ENCODE data around the gene IL1R2. TPM values are rescaled to one million over a fixed set of nuclear protein-coding genes. Genes with fewer than 3 reads are reported as not detected.

IL1R2 gene
- total RNA-seq, 1 experiment from 2014 or later = 10.1 TPM

DNA sequence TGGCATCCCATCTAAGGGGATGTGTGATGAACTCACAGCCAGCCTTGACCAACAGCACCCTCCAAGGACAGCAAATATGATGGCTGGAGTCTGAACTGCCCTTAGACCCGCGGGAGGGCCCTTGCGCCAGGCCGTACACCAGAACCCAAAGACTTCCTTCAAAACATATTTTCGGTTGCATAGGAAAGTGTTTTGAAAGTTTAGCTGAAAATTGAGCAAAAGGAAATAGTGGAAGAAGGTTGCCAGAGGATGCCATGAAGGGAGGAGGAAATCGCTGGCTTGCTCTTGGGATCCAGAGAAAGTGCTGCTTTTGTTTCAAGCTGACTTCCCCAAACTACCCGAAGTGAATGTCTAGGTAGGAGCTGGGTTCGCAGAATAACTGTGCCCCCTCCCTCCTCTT is 61.3 kb downstream of the IL1R2 start:
- ChIA-PET CTCF (no interaction called here), POLR2A (no interaction called here)
- Mint-ChIP-seq H3K27me3 (ENCODE audit: insufficient read depth, unreplicated experiment) (no peaks in the 10 kb centered on the region), H3K36me3 (ENCODE audit: insufficient read depth, unreplicated experiment) (no peaks in the 10 kb centered on the region), H3K9me3 (ENCODE audit: unreplicated experiment) (no peaks in the 10 kb centered on the region), H3K27ac (ENCODE audit: unreplicated experiment) (no peak overlapping the region), H3K4me3 (ENCODE audit: unreplicated experiment) (no peak overlapping the region), H3K4me1 (ENCODE audit: low read depth, unreplicated experiment) (peaks cover 8% of the 10 kb centered on the region)
- H3K36me3 ChIP-seq (ENCODE audit: control insufficient read depth, insufficient read depth, low read length) = no peaks in the 10 kb centered on the region
- no peaks in the 10 kb centered on the region for H3K9me3 ChIP-seq
- H3K27me3 ChIP-seq (replicated peaks; ENCODE audit: control insufficient read depth, insufficient read depth, low read length) = no peaks in the 10 kb centered on the region
- no TSS peak for BruUV-seq (replicated peaks)
- H3K4me3 ChIP-seq (ENCODE audit: low read depth, low read length) = no peak overlapping the region
- no peak for DNase-seq
- intact Hi-C loops (cut with micrococcal nuclease; ENCODE audit: unreplicated experiment) = no loop called here
- peaks cover 3% of the 10 kb centered on the region; the same call in 1 of the 2 replicates for H3K4me1 ChIP-seq
- TF ChIP-seq, protein P1, sequence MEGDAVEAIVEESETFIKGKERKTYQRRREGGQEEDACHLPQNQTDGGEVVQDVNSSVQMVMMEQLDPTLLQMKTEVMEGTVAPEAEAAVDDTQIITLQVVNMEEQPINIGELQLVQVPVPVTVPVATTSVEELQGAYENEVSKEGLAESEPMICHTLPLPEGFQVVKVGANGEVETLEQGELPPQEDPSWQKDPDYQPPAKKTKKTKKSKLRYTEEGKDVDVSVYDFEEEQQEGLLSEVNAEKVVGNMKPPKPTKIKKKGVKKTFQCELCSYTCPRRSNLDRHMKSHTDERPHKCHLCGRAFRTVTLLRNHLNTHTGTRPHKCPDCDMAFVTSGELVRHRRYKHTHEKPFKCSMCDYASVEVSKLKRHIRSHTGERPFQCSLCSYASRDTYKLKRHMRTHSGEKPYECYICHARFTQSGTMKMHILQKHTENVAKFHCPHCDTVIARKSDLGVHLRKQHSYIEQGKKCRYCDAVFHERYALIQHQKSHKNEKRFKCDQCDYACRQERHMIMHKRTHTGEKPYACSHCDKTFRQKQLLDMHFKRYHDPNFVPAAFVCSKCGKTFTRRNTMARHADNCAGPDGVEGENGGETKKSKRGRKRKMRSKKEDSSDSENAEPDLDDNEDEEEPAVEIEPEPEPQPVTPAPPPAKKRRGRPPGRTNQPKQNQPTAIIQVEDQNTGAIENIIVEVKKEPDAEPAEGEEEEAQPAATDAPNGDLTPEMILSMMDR (IDR thresholded peaks at IDR 0.05; ENCODE audit: insufficient read depth in 1 of 2, low read depth in 1 of 2, low read length in 1 of 2, severe bottlenecking in 1 of 2, unreplicated experiment in 1 of 2) = no peak

DNA sequence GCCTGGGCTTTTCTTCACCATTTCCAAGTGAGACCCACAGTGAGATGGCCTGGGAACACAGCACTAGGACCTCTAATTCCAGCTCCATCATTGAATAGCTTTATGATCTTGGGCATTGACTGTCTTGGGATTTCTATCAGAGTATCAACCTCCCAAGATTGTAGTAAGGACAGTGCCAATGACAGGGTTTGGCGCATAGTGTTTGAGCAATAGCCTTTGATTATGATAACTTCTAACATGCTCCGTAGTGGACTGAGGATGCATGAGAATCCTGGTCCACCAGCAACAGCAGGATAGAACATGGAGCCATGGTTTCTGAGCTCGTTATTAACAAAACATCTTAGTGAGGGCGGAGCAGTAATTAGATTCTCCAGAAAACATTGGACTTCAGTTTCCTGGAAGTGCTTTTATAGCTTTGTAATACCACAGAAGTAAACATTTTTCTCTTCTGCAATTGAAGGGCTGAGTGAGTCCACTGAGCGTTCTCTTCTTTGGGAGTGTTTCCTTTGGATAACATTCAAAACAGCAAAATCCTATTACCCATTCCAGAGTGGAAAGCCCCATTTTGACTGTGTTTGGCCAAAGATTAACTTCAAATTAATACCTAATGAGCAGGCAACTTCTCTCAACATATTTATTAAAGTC is 63.7 kb downstream of the IL1R2 start:
- Histone ChIP-seq H3K9me3 (no peaks in the 10 kb centered on the region), H3K36me3 (ENCODE audit: control insufficient read depth, insufficient read depth, low read length) (no peaks in the 10 kb centered on the region), H3K4me3 (ENCODE audit: low read depth, low read length) (no peak overlapping the region), H3K4me1 (peaks cover 5% of the 10 kb centered on the region; the same call in 1 of the 2 replicates), H3K27me3 (replicated peaks; ENCODE audit: control insufficient read depth, insufficient read depth, low read length) (no peaks in the 10 kb centered on the region)
- no peak overlapping the region for H3K4me3 Mint-ChIP-seq (ENCODE audit: unreplicated experiment)
- POLR2A ChIA-PET = no interaction called here
- peaks cover 10% of the 10 kb centered on the region for H3K4me1 Mint-ChIP-seq (ENCODE audit: low read depth, unreplicated experiment)
- BruUV-seq (replicated peaks) = no TSS peak
- TF ChIP-seq, protein P1 (IDR thresholded peaks at IDR 0.05; ENCODE audit: insufficient read depth in 1 of 2, low read depth in 1 of 2, low read length in 1 of 2, severe bottlenecking in 1 of 2, unreplicated experiment in 1 of 2) = no peak
- intact Hi-C loops (cut with micrococcal nuclease; ENCODE audit: unreplicated experiment) = no loop called here
- CTCF ChIA-PET = no interaction called here
- H3K9me3 Mint-ChIP-seq (ENCODE audit: unreplicated experiment) = no peaks in the 10 kb centered on the region
- no peaks in the 10 kb centered on the region for H3K27me3 Mint-ChIP-seq (ENCODE audit: insufficient read depth, unreplicated experiment)
- H3K27ac Mint-ChIP-seq (ENCODE audit: unreplicated experiment) = no peak overlapping the region
- no peak for DNase-seq
- no peaks in the 10 kb centered on the region for H3K36me3 Mint-ChIP-seq (ENCODE audit: insufficient read depth, unreplicated experiment)

DNA sequence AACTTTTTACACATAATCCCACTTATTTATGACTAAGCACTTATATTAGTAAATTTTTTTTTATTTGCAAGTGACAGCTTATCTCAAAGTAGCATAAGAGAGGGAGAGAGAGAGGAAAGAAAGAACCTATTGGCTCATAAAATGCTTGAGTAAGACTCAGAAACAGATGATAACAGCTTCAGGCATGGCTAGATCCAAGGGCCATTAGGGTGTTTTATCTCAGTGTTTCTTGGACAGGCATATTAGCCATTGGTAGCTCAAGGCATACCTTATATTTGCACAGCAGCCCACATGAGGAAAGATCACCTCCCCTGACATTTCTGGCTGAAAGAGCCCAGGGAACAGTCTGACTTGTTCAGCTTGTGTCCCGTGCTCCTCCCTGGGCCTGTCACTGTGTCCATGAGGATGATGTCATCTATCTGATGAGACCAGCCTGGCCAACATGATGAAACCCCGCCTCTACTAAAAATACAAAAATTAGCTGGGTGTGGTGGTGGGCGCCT is 64.4 kb downstream of the IL1R2 start:
- Mint-ChIP-seq H3K36me3 (ENCODE audit: insufficient read depth, unreplicated experiment) (no peaks in the 10 kb centered on the region), H3K4me1 (ENCODE audit: low read depth, unreplicated experiment) (peaks cover 10% of the 10 kb centered on the region), H3K9me3 (ENCODE audit: unreplicated experiment) (no peaks in the 10 kb centered on the region), H3K27me3 (ENCODE audit: insufficient read depth, unreplicated experiment) (no peaks in the 10 kb centered on the region), H3K27ac (ENCODE audit: unreplicated experiment) (no peak overlapping the region), H3K4me3 (ENCODE audit: unreplicated experiment) (no peak overlapping the region)
- POLR2A ChIA-PET = no interaction called here
- intact Hi-C loops (cut with micrococcal nuclease; ENCODE audit: unreplicated experiment) = no loop called here
- TF ChIP-seq, protein P1 (IDR thresholded peaks at IDR 0.05; ENCODE audit: insufficient read depth in 1 of 2, low read depth in 1 of 2, low read length in 1 of 2, severe bottlenecking in 1 of 2, unreplicated experiment in 1 of 2) = no peak
- DNase-seq = no peak
- Histone ChIP-seq H3K36me3 (ENCODE audit: control insufficient read depth, insufficient read depth, low read length) (no peaks in the 10 kb centered on the region), H3K9me3 (no peaks in the 10 kb centered on the region), H3K4me1 (peaks cover 5% of the 10 kb centered on the region; the same call in 1 of the 2 replicates), H3K4me3 (ENCODE audit: low read depth, low read length) (no peak overlapping the region), H3K27me3 (replicated peaks; ENCODE audit: control insufficient read depth, insufficient read depth, low read length) (no peaks in the 10 kb centered on the region)
- CTCF ChIA-PET = no interaction called here
- no TSS peak for BruUV-seq (replicated peaks)
